ENCODE results near the gene CDH22. TPM values are rescaled to one million over a fixed set of nuclear protein-coding genes. Genes with fewer than 3 reads are reported as not detected.

CDH22 gene
- total RNA-seq, 2 experiments from 2014 or later, result not detected

GRCh38 chr20:46293084-46293483 is 15.2 kb downstream of the CDH22 start:
- peaks cover 25% of the 10 kb centered on the region for H3K27me3 Mint-ChIP-seq
- H3K36me3 Mint-ChIP-seq, result no peaks in the 10 kb centered on the region
- H3K9me3 Mint-ChIP-seq (ENCODE audit: low read depth), result no peaks in the 10 kb centered on the region
- no peaks in the 10 kb centered on the region for H3K4me1 Mint-ChIP-seq
- no peak overlapping the region for H3K4me3 Mint-ChIP-seq
- ATAC-seq, result no peak
- no peak overlapping the region for H3K27ac Mint-ChIP-seq
- no peak for DNase-seq
- CTCF ChIA-PET, result no interaction called here

- no peak for DNase-seq
- Mint-ChIP-seq H3K27ac (no peak overlapping the region), H3K4me3 (no peak overlapping the region), H3K9me3 (ENCODE audit: low read depth) (no peaks in the 10 kb centered on the region), H3K4me1 (no peaks in the 10 kb centered on the region), H3K36me3 (no peaks in the 10 kb centered on the region), H3K27me3 (peaks cover 20% of the 10 kb centered on the region)
- ATAC-seq, result no peak
- CTCF ChIA-PET, result no interaction called here
These were observed 16.9 kb downstream of the CDH22 start for GRCh38 chr20:46291401-46291800.

GRCh38 chr20:46289432-46289831 is 18.9 kb downstream of the CDH22 start:
- no peak overlapping the region for H3K4me3 Mint-ChIP-seq
- no peaks in the 10 kb centered on the region for H3K9me3 Mint-ChIP-seq (ENCODE audit: low read depth)
- DNase-seq, result no peak
- H3K27me3 Mint-ChIP-seq, result peaks cover 23% of the 10 kb centered on the region
- CTCF ChIA-PET, result no interaction called here
- H3K27ac Mint-ChIP-seq, result no peak overlapping the region
- H3K36me3 Mint-ChIP-seq, result no peaks in the 10 kb centered on the region
- H3K4me1 Mint-ChIP-seq, result no peaks in the 10 kb centered on the region
- ATAC-seq, result no peak

- H3K9me3 Mint-ChIP-seq (ENCODE audit: low read depth), result no peaks in the 10 kb centered on the region
- DNase-seq, result no peak
- no peak overlapping the region for H3K4me3 Mint-ChIP-seq
- CTCF ChIA-PET, result no interaction called here
- ATAC-seq, result no peak
- peaks cover 29% of the 10 kb centered on the region for H3K27me3 Mint-ChIP-seq
- no peak overlapping the region for H3K27ac Mint-ChIP-seq
- H3K4me1 Mint-ChIP-seq, result no peaks in the 10 kb centered on the region
- no peaks in the 10 kb centered on the region for H3K36me3 Mint-ChIP-seq
These were observed 21.3 kb downstream of the CDH22 start for GRCh38 chr20:46286977-46287376.

- Mint-ChIP-seq H3K27me3 (peaks cover 32% of the 10 kb centered on the region), H3K4me3 (no peak overlapping the region), H3K9me3 (ENCODE audit: low read depth) (no peaks in the 10 kb centered on the region), H3K4me1 (no peaks in the 10 kb centered on the region), H3K27ac (no peak overlapping the region), H3K36me3 (no peaks in the 10 kb centered on the region)
- no peak for DNase-seq
- CTCF ChIA-PET, result no interaction called here
- ATAC-seq, result no peak
These were observed 21.9 kb downstream of the CDH22 start for GRCh38 chr20:46286382-46286781.

GRCh38 chr20:46285740-46286139 is 22.6 kb downstream of the CDH22 start:
- ATAC-seq (no peak), DNase-seq (no peak)
- no peak overlapping the region for H3K4me3 Mint-ChIP-seq
- no peaks in the 10 kb centered on the region for H3K36me3 Mint-ChIP-seq
- no peaks in the 10 kb centered on the region for H3K9me3 Mint-ChIP-seq (ENCODE audit: low read depth)
- no peaks in the 10 kb centered on the region for H3K4me1 Mint-ChIP-seq
- CTCF ChIA-PET, result no interaction called here
- H3K27me3 Mint-ChIP-seq, result peaks cover 38% of the 10 kb centered on the region
- H3K27ac Mint-ChIP-seq, result no peak overlapping the region

- CTCF ChIA-PET, result no interaction called here
- H3K27ac Mint-ChIP-seq, result no peak overlapping the region
- DNase-seq (no peak), ATAC-seq (no peak)
- H3K27me3 Mint-ChIP-seq, result peaks cover 32% of the 10 kb centered on the region
- H3K9me3 Mint-ChIP-seq (ENCODE audit: low read depth), result no peaks in the 10 kb centered on the region
- H3K4me3 Mint-ChIP-seq, result no peak overlapping the region
- H3K4me1 Mint-ChIP-seq, result no peaks in the 10 kb centered on the region
- H3K36me3 Mint-ChIP-seq, result no peaks in the 10 kb centered on the region
These were observed 23.2 kb downstream of the CDH22 start for GRCh38 chr20:46285072-46285471.

- H3K36me3 Mint-ChIP-seq, result no peaks in the 10 kb centered on the region
- H3K27me3 Mint-ChIP-seq, result peaks cover 36% of the 10 kb centered on the region
- H3K4me3 Mint-ChIP-seq, result no peak overlapping the region
- no peak for DNase-seq
- CTCF ChIA-PET, result no interaction called here
- H3K9me3 Mint-ChIP-seq (ENCODE audit: low read depth), result no peaks in the 10 kb centered on the region
- no peak overlapping the region for H3K27ac Mint-ChIP-seq
- no peak for ATAC-seq
- no peaks in the 10 kb centered on the region for H3K4me1 Mint-ChIP-seq
These were observed 24.3 kb downstream of the CDH22 start for GRCh38 chr20:46284040-46284427.

- H3K27ac Mint-ChIP-seq, result no peak overlapping the region
- peaks cover 37% of the 10 kb centered on the region for H3K27me3 Mint-ChIP-seq
- no peak overlapping the region for H3K4me3 Mint-ChIP-seq
- no peaks in the 10 kb centered on the region for H3K4me1 Mint-ChIP-seq
- CTCF ChIA-PET, result no interaction called here
- ATAC-seq (no peak), DNase-seq (no peak)
- H3K9me3 Mint-ChIP-seq (ENCODE audit: low read depth), result no peaks in the 10 kb centered on the region
- H3K36me3 Mint-ChIP-seq, result no peaks in the 10 kb centered on the region
These were observed 24.8 kb downstream of the CDH22 start for GRCh38 chr20:46283426-46284039.

- no peak overlapping the region for H3K4me3 Mint-ChIP-seq
- H3K27ac Mint-ChIP-seq, result no peak overlapping the region
- no peaks in the 10 kb centered on the region for H3K36me3 Mint-ChIP-seq
- H3K27me3 Mint-ChIP-seq, result peaks cover 39% of the 10 kb centered on the region
- ATAC-seq, result no peak
- DNase-seq, result no peak
- CTCF ChIA-PET, result interaction anchor here (1.5 kb wide), 1 partner anchor 50 kb away, joined by 3 read pairs; no protein-coding TSS in a partner anchor
- H3K9me3 Mint-ChIP-seq (ENCODE audit: low read depth), result no peaks in the 10 kb centered on the region
- no peaks in the 10 kb centered on the region for H3K4me1 Mint-ChIP-seq
These were observed 25.6 kb downstream of the CDH22 start for GRCh38 chr20:46282669-46283068.

- CTCF ChIA-PET, result no interaction called here
These were observed 29.2 kb downstream of the CDH22 start for GRCh38 chr20:46279103-46279502.

GRCh38 chr20:46277602-46278001 is 30.7 kb downstream of the CDH22 start:
- peaks cover 52% of the 10 kb centered on the region for H3K27me3 Mint-ChIP-seq
- no peak for DNase-seq
- CTCF ChIA-PET, result no interaction called here

More at GRCh38 chr20:46279103-46279502, 29.2 kb downstream of the CDH22 start:
- H3K4me1 Mint-ChIP-seq, result no peaks in the 10 kb centered on the region
- ATAC-seq (no peak), DNase-seq (no peak)
- H3K4me3 Mint-ChIP-seq, result no peak overlapping the region
- H3K27ac Mint-ChIP-seq, result no peak overlapping the region
- H3K9me3 Mint-ChIP-seq (ENCODE audit: low read depth), result no peaks in the 10 kb centered on the region
- peaks cover 55% of the 10 kb centered on the region for H3K27me3 Mint-ChIP-seq
- H3K36me3 Mint-ChIP-seq, result no peaks in the 10 kb centered on the region

GRCh38 chr20:46276531-46276930 is 31.8 kb downstream of the CDH22 start:
- Mint-ChIP-seq H3K36me3 (no peaks in the 10 kb centered on the region), H3K27ac (no peak overlapping the region), H3K27me3 (peaks cover 54% of the 10 kb centered on the region), H3K4me1 (no peaks in the 10 kb centered on the region), H3K9me3 (ENCODE audit: low read depth) (no peaks in the 10 kb centered on the region), H3K4me3 (no peak overlapping the region)
- DNase-seq (no peak), ATAC-seq (no peak)
- CTCF ChIA-PET, result no interaction called here

More at GRCh38 chr20:46277602-46278001, 30.7 kb downstream of the CDH22 start:
- no peak for ATAC-seq
- no peak overlapping the region for H3K4me3 Mint-ChIP-seq
- H3K36me3 Mint-ChIP-seq, result no peaks in the 10 kb centered on the region
- H3K4me1 Mint-ChIP-seq, result no peaks in the 10 kb centered on the region
- no peak overlapping the region for H3K27ac Mint-ChIP-seq
- no peaks in the 10 kb centered on the region for H3K9me3 Mint-ChIP-seq (ENCODE audit: low read depth)

- DNase-seq, result no peak
- H3K27me3 Mint-ChIP-seq, result peaks cover 59% of the 10 kb centered on the region
These were observed 33.2 kb downstream of the CDH22 start for GRCh38 chr20:46275091-46275490.

GRCh38 chr20:46273717-46274116 is 34.6 kb downstream of the CDH22 start:
- CTCF ChIA-PET, result no interaction called here
- Mint-ChIP-seq H3K4me1 (no peaks in the 10 kb centered on the region), H3K4me3 (no peak overlapping the region), H3K9me3 (ENCODE audit: low read depth) (no peaks in the 10 kb centered on the region), H3K36me3 (no peaks in the 10 kb centered on the region), H3K27me3 (peaks cover 64% of the 10 kb centered on the region), H3K27ac (no peak overlapping the region)
- DNase-seq (no peak), ATAC-seq (no peak)

More at GRCh38 chr20:46275091-46275490, 33.2 kb downstream of the CDH22 start:
- CTCF ChIA-PET, result no interaction called here
- H3K4me1 Mint-ChIP-seq, result no peaks in the 10 kb centered on the region
- H3K27ac Mint-ChIP-seq, result no peak overlapping the region
- H3K9me3 Mint-ChIP-seq (ENCODE audit: low read depth), result no peaks in the 10 kb centered on the region
- ATAC-seq, result no peak
- H3K4me3 Mint-ChIP-seq, result no peak overlapping the region
- H3K36me3 Mint-ChIP-seq, result no peaks in the 10 kb centered on the region

All from activated CD8-positive, alpha-beta memory T cell treated with anti-CD3 and anti-CD28 coated beads, Interleukin-2, amount 10 ng/mL, durations not matched to agents 7 days and 5 days (primary cell).